Upper lobe of left lung (tissue), 4 donors: Measurements from ENCODE around the gene PTPRN2.

Experiments
- EP300 ChIP-seq, 4 donors: sonication (generic); formaldehyde crosslinking; IDR thresholded peaks; one replicate each; pipeline ENCODE4 v1.5.1; 2017; ENCODE audit warnings: antibody characterized with exemption in 4 of 4, control low read depth in 2 of 4
- POLR2A ChIP-seq, 4 donors: fragments of 450-650 bp; IDR thresholded peaks; one replicate each; pipeline ENCODE4 v1.5.1; 2016 to 2017; ENCODE audit warnings: antibody characterized with exemption in 4 of 4, mild to moderate bottlenecking in 2 of 4
- POLR2AphosphoS5 ChIP-seq, 2 donors: sonication (generic); formaldehyde crosslinking; IDR thresholded peaks; one replicate each; pipeline ENCODE4 v1.5.1; 2017; ENCODE audit warnings: antibody characterized with exemption in 2 of 2
- TF ChIP-seq, protein P1 (sequence below), 6 experiments: fragments of 450-650 bp in 4 of 6; fragments of 200-600 bp in 2 of 6; sonication (generic) in 2 of 6; IDR thresholded peaks; one replicate each; pipeline ENCODE4 v1.5.1; 2016 to 2019; ENCODE audit warnings: antibody characterized with exemption in 6 of 6

GRCh38 chr7:157831143-157831905, 756.3 kb downstream of the PTPRN2 start:
- TF ChIP-seq, protein P1, sequence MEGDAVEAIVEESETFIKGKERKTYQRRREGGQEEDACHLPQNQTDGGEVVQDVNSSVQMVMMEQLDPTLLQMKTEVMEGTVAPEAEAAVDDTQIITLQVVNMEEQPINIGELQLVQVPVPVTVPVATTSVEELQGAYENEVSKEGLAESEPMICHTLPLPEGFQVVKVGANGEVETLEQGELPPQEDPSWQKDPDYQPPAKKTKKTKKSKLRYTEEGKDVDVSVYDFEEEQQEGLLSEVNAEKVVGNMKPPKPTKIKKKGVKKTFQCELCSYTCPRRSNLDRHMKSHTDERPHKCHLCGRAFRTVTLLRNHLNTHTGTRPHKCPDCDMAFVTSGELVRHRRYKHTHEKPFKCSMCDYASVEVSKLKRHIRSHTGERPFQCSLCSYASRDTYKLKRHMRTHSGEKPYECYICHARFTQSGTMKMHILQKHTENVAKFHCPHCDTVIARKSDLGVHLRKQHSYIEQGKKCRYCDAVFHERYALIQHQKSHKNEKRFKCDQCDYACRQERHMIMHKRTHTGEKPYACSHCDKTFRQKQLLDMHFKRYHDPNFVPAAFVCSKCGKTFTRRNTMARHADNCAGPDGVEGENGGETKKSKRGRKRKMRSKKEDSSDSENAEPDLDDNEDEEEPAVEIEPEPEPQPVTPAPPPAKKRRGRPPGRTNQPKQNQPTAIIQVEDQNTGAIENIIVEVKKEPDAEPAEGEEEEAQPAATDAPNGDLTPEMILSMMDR (IDR thresholded peaks at IDR 0.05) = no peak
- TF ChIP-seq POLR2A (IDR thresholded peaks at IDR 0.05) = no peak
- TF ChIP-seq POLR2AphosphoS5 (IDR thresholded peaks at IDR 0.05) = no peak
- no peak for TF ChIP-seq EP300 (IDR thresholded peaks at IDR 0.05)
